ENCODE measurements around the gene TEAD4. TPM values are rescaled to one million over a fixed set of nuclear protein-coding genes. Genes with fewer than 3 reads are reported as not detected.

Gene TEAD4
- total and polyA plus RNA-seq, 2 experiments from 2014 or later: 68.1 to 145 TPM

DNA sequence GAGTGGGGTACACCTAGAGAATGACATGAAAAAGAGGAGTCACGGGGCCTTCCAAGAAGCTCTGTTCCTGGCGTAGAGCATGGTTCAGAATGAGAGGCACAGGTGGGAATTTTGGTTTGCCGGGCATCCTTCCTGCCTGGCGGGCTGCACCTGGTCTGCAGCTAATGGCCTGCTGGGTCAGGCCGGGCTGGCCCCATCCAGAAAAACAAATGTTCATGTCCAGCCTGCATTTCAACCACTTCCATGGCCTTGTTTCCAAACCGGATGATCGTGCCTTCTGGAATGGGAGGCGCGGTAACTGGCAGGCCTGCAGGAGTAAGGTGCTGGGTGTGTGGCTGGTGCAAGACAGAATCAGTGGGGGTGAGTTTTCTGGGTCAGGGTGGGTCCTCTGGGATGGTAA is 14.4 kb downstream of the TEAD4 start:
- peaks cover 48% of the 10 kb centered on the region for H3K36me3 Mint-ChIP-seq (ENCODE audit: low read depth)
- no peak overlapping the region for H2AFZ ChIP-seq

GRCh38 chr12:2974560-2974971 is 15.4 kb downstream of the TEAD4 start:
- Histone ChIP-seq H3K9me2 (ENCODE audit: insufficient read depth) (no peaks in the 10 kb centered on the region), H3K36me3 (ENCODE audit: insufficient read depth) (0 out of 2 replicates have a peak, but pooled peaks cover 5% of the 10 kb centered on the region), H3K4me3 (no peak overlapping the region), H3K4me2 (peak overlapping the region; percentile 32; the same call in 1 of the 2 replicates), H4K20me1 (replicated peaks; ENCODE audit: insufficient read depth) (peaks cover 45% of the 10 kb centered on the region), H3K27me3 (ENCODE audit: insufficient read depth) (no peaks in the 10 kb centered on the region), H3K79me2 (replicated peaks; ENCODE audit: insufficient read depth) (peaks cover 100% of the 10 kb centered on the region), H3F3A (replicated peaks; ENCODE audit: low read depth) (0 out of 2 replicates have a peak, but pooled peaks cover 30% of the 10 kb centered on the region), H3K27ac (ENCODE audit: low read depth) (peak overlapping the region; percentile 39; the same call in 1 of the 2 replicates), H3K4me1 (ENCODE audit: insufficient read depth) (peaks cover 43% of the 10 kb centered on the region), H2AFZ (no peak overlapping the region)
- peak; percentile 77 for ATAC-seq
- Mint-ChIP-seq H3K36me3 (ENCODE audit: low read depth) (peaks cover 48% of the 10 kb centered on the region), H3K27me3 (ENCODE audit: insufficient read depth, low read depth, poor library complexity) (peaks cover 19% of the 10 kb centered on the region), H3K4me1 (peaks cover 49% of the 10 kb centered on the region), H3K9me3 (no peaks in the 10 kb centered on the region; the same call in 2 of the 3 replicates), H3K4me3 (no peak overlapping the region), H3K27ac (peak overlapping the region; percentile 32; the same call in 1 of the 2 replicates)
- peak; percentile 61 for DNase-seq (ENCODE audit: low spot score)
- TF ChIP-seq EZH2 (IDR thresholded peaks at IDR 0.05; ENCODE audit: low read depth, unreplicated experiment) (no peak), EZH2phosphoT487 (IDR thresholded peaks at IDR 0.05; ENCODE audit: unreplicated experiment) (no peak)
- TF ChIP-seq, protein P1, sequence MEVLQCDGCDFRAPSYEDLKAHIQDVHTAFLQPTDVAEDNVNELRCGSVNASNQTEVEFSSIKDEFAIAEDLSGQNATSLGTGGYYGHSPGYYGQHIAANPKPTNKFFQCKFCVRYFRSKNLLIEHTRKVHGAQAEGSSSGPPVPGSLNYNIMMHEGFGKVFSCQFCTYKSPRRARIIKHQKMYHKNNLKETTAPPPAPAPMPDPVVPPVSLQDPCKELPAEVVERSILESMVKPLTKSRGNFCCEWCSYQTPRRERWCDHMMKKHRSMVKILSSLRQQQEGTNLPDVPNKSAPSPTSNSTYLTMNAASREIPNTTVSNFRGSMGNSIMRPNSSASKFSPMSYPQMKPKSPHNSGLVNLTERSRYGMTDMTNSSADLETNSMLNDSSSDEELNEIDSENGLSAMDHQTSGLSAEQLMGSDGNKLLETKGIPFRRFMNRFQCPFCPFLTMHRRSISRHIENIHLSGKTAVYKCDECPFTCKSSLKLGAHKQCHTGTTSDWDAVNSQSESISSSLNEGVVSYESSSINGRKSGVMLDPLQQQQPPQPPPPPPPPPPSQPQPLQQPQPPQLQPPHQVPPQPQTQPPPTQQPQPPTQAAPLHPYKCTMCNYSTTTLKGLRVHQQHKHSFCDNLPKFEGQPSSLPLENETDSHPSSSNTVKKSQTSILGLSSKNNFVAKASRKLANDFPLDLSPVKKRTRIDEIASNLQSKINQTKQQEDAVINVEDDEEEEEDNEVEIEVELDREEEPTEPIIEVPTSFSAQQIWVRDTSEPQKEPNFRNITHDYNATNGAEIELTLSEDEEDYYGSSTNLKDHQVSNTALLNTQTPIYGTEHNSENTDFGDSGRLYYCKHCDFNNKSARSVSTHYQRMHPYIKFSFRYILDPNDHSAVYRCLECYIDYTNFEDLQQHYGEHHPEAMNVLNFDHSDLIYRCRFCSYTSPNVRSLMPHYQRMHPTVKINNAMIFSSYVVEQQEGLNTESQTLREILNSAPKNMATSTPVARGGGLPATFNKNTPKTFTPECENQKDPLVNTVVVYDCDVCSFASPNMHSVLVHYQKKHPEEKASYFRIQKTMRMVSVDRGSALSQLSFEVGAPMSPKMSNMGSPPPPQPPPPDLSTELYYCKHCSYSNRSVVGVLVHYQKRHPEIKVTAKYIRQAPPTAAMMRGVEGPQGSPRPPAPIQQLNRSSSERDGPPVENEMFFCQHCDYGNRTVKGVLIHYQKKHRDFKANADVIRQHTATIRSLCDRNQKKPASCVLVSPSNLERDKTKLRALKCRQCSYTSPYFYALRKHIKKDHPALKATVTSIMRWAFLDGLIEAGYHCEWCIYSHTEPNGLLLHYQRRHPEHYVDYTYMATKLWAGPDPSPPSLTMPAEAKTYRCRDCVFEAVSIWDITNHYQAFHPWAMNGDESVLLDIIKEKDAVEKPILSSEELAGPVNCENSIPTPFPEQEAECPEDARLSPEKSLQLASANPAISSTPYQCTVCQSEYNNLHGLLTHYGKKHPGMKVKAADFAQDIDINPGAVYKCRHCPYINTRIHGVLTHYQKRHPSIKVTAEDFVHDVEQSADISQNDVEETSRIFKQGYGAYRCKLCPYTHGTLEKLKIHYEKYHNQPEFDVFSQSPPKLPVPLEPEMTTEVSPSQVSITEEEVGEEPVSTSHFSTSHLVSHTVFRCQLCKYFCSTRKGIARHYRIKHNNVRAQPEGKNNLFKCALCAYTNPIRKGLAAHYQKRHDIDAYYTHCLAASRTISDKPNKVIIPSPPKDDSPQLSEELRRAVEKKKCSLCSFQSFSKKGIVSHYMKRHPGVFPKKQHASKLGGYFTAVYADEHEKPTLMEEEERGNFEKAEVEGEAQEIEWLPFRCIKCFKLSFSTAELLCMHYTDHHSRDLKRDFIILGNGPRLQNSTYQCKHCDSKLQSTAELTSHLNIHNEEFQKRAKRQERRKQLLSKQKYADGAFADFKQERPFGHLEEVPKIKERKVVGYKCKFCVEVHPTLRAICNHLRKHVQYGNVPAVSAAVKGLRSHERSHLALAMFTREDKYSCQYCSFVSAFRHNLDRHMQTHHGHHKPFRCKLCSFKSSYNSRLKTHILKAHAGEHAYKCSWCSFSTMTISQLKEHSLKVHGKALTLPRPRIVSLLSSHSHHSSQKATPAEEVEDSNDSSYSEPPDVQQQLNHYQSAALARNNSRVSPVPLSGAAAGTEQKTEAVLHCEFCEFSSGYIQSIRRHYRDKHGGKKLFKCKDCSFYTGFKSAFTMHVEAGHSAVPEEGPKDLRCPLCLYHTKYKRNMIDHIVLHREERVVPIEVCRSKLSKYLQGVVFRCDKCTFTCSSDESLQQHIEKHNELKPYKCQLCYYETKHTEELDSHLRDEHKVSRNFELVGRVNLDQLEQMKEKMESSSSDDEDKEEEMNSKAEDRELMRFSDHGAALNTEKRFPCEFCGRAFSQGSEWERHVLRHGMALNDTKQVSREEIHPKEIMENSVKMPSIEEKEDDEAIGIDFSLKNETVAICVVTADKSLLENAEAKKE (CRISPR knock-in tag; IDR thresholded peaks at IDR 0.05): no peak

More for the DNA sequence above, 14.4 kb downstream of the TEAD4 start:
- no peak overlapping the region for H3K4me3 ChIP-seq
- no peak overlapping the region; the same call in 2 of the 3 replicates for H3K4me3 Mint-ChIP-seq
- ATAC-seq (no peak), DNase-seq (ENCODE audit: low spot score) (no peak)
- H3K27me3 Mint-ChIP-seq (ENCODE audit: insufficient read depth, low read depth, poor library complexity): peaks cover 17% of the 10 kb centered on the region
- H3K79me2 ChIP-seq (replicated peaks; ENCODE audit: insufficient read depth): peaks cover 100% of the 10 kb centered on the region
- H3K4me1 ChIP-seq (ENCODE audit: insufficient read depth): peaks cover 43% of the 10 kb centered on the region
- H3K9me3 Mint-ChIP-seq: no peaks in the 10 kb centered on the region; the same call in 2 of the 3 replicates
- peaks cover 7% of the 10 kb centered on the region; the same call in 1 of the 2 replicates for H3K36me3 ChIP-seq (ENCODE audit: insufficient read depth)
- no peak overlapping the region for H3K4me2 ChIP-seq
- peaks cover 46% of the 10 kb centered on the region for H4K20me1 ChIP-seq (replicated peaks; ENCODE audit: insufficient read depth)
- H3K27me3 ChIP-seq (ENCODE audit: insufficient read depth): no peaks in the 10 kb centered on the region
- H3K27ac Mint-ChIP-seq: 0 out of 2 replicates have a peak overlapping the region, but pooled peaks have one; percentile 17
- no peak for TF ChIP-seq JUNB (IDR thresholded peaks at IDR 0.05; ENCODE audit: unreplicated experiment)
- no peak for TF ChIP-seq EZH2phosphoT487 (IDR thresholded peaks at IDR 0.05; ENCODE audit: unreplicated experiment)
- TF ChIP-seq, protein P2, sequence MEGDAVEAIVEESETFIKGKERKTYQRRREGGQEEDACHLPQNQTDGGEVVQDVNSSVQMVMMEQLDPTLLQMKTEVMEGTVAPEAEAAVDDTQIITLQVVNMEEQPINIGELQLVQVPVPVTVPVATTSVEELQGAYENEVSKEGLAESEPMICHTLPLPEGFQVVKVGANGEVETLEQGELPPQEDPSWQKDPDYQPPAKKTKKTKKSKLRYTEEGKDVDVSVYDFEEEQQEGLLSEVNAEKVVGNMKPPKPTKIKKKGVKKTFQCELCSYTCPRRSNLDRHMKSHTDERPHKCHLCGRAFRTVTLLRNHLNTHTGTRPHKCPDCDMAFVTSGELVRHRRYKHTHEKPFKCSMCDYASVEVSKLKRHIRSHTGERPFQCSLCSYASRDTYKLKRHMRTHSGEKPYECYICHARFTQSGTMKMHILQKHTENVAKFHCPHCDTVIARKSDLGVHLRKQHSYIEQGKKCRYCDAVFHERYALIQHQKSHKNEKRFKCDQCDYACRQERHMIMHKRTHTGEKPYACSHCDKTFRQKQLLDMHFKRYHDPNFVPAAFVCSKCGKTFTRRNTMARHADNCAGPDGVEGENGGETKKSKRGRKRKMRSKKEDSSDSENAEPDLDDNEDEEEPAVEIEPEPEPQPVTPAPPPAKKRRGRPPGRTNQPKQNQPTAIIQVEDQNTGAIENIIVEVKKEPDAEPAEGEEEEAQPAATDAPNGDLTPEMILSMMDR (conservative IDR thresholded peaks at IDR 0.05; ENCODE audit: low read depth in 2 of 2): no peak
- TF ChIP-seq ETS1 (IDR thresholded peaks at IDR 0.05): no peak
- TF ChIP-seq ZNF114 (CRISPR knock-in tag; IDR thresholded peaks at IDR 0.05): no peak
- H3K9me2 ChIP-seq (ENCODE audit: insufficient read depth): no peaks in the 10 kb centered on the region
- peaks cover 47% of the 10 kb centered on the region for H3K4me1 Mint-ChIP-seq
- H3K27ac ChIP-seq (ENCODE audit: low read depth): peak overlapping the region; percentile 72
- peaks cover 30% of the 10 kb centered on the region for H3F3A ChIP-seq (replicated peaks; ENCODE audit: low read depth)
